AML-193 (cell line): ENCODE data around the gene GLP2R.
"Not testable (repeated sequence)": the region's sequence is repeated elsewhere in the genome, so short reads cannot be mapped to it uniquely, and the experiment has no call there.

Source experiments
- DNase-seq, 2 experiments: peaks; one replicate each; lab custom pipeline; 2025; lab: John Stamatoyannopoulos, UW

The GLP2R gene

GRCh38 chr17:9899280-9900043 is 73.7 kb downstream of the GLP2R start:
- DNase-seq = no peak

- DNase-seq = no peak
Observed at GRCh38 chr17:9900044-9900594, 74.4 kb downstream of the GLP2R start.

GRCh38 chr17:9900784-9901183 is 75.1 kb downstream of the GLP2R start:
- no peak for DNase-seq

- DNase-seq = no peak
Observed at GRCh38 chr17:9902120-9902519, 76.4 kb downstream of the GLP2R start.

GRCh38 chr17:9904277-9905077 is 78.8 kb downstream of the GLP2R start:
- no peak for DNase-seq

GRCh38 chr17:9905078-9905415 is 79.3 kb downstream of the GLP2R start, which contains the start of gene RCVRN:
Gene RCVRN, minus strand, starts transcription at chr17:9905271. Its CDS starts 91 bp downstream, at chr17:9905180.
- DNase-seq = no peak

GRCh38 chr17:9905902-9906301 is 80.2 kb downstream of the GLP2R start:
- DNase-seq = peak; percentile 7

- DNase-seq = no peak
Observed at GRCh38 chr17:9906616-9907015, 80.9 kb downstream of the GLP2R start.

- DNase-seq = no peak
Observed at GRCh38 chr17:9907131-9907530, 81.4 kb downstream of the GLP2R start.

- no peak for DNase-seq
Observed at GRCh38 chr17:9907883-9908648, 82.3 kb downstream of the GLP2R start.

GRCh38 chr17:9908649-9909042 is 82.9 kb downstream of the GLP2R start:
- no peak for DNase-seq

- no peak for DNase-seq
Observed at GRCh38 chr17:9911089-9911488, 85.4 kb downstream of the GLP2R start.

GRCh38 chr17:9912121-9913099 is 86.7 kb downstream of the GLP2R start:
- DNase-seq = no peak

GRCh38 chr17:9913476-9913875 is 87.8 kb downstream of the GLP2R start:
- no peak for DNase-seq

- no peak for DNase-seq
Observed at GRCh38 chr17:9916108-9916507, 90.4 kb downstream of the GLP2R start.

GRCh38 chr17:9917131-9917530 is 91.4 kb downstream of the GLP2R start:
- no peak for DNase-seq

- no peak for DNase-seq
Observed at GRCh38 chr17:9917801-9918200, 92.1 kb downstream of the GLP2R start.

- DNase-seq = no peak
Observed at GRCh38 chr17:9918352-9918751, 92.6 kb downstream of the GLP2R start.

GRCh38 chr17:9918804-9919352 is 93.2 kb downstream of the GLP2R start:
- DNase-seq = no peak

- DNase-seq = not testable (repeated sequence)
Observed at GRCh38 chr17:9921216-9921615, 95.5 kb downstream of the GLP2R start.
